Smooth muscle cell (in vitro differentiated cells): Measurements from ENCODE around the gene SLC29A4. TPM values are rescaled to one million over a fixed set of nuclear protein-coding genes. Genes with fewer than 3 reads are reported as not detected.
"Not testable (repeated sequence)": the region's sequence is repeated elsewhere in the genome, so short reads cannot be mapped to it uniquely, and the experiment has no call there.

Experiments
- DNase-seq: peaks from one replicate; lab custom pipeline; 2025; ENCODE audit not compliant: unreplicated experiment; lab: John Stamatoyannopoulos, UW
- H2AFZ ChIP-seq: fragments of 200-600 bp; sonication (generic); 2 replicates; pipeline ENCODE4 v1.6.0; 2016; ENCODE audit warnings: antibody characterized with exemption, low read depth, mild to moderate bottlenecking
- H3F3A ChIP-seq: fragments of 200-600 bp; sonication (generic); 2 replicates; pipeline ENCODE4 v1.6.0; 2017; ENCODE audit warnings: antibody characterized with exemption, low read depth
- H3K27ac ChIP-seq: fragments of 200-600 bp; sonication (generic); 2 replicates; pipeline ENCODE4 v1.5.1; 2016; ENCODE audit warnings: low read depth, mild to moderate bottlenecking
- H3K27me3 ChIP-seq: fragments of 200-600 bp; sonication (generic); 2 replicates; pipeline ENCODE4 v1.6.1; 2016; ENCODE audit warnings: low read depth, mild to moderate bottlenecking
- H3K36me3 ChIP-seq: fragments of 200-600 bp; sonication (generic); 2 replicates; pipeline ENCODE4 v1.5.1; 2016; ENCODE audit warnings: low read depth
- H3K4me1 ChIP-seq: fragments of 200-600 bp; sonication (generic); 2 replicates; pipeline ENCODE4 v1.5.1; 2016; ENCODE audit warnings: low read depth
- H3K4me2 ChIP-seq: fragments of 200-600 bp; sonication (generic); 2 replicates; pipeline ENCODE4 v1.6.0; 2016; ENCODE audit warnings: mild to moderate bottlenecking
- H3K4me3 ChIP-seq: fragments of 200-600 bp; sonication (generic); 2 replicates; pipeline ENCODE4 v1.5.1; 2016; ENCODE audit warnings: mild to moderate bottlenecking
- H3K79me2 ChIP-seq: fragments of 200-600 bp; sonication (generic); 2 replicates; pipeline ENCODE4 v1.6.0; 2016; ENCODE audit warnings: low read depth, mild to moderate bottlenecking
- H3K9ac ChIP-seq: fragments of 200-600 bp; sonication (generic); 2 replicates; pipeline ENCODE4 v1.6.0; 2016; ENCODE audit warnings: low read depth
- H3K9me3 ChIP-seq: fragments of 200-600 bp; sonication (generic); replicated peaks from 2 replicates; pipeline ENCODE4 v1.5.1; 2016; ENCODE audit warnings: low read depth
- H4K20me1 ChIP-seq: fragments of 200-600 bp; sonication (generic); 2 replicates; pipeline ENCODE4 v1.6.0; 2016; ENCODE audit warnings: low read depth
- WGBS: methylation state at CpG from one replicate; pipeline ENCODE4 v1.1.7; 2016; ENCODE audit warnings: low lambda C conversion rate; 5-methylcytosine and 5-hydroxymethylcytosine counted together
- polyA plus RNA-seq: library from polyadenylated mRNA; unstranded; fragments of >200 nt; fragmentation: Nextera tagmentation; extraction: Ambion mirVana; gene quantifications from 2 replicates; pipeline ENCODE4 v1.2.1, GENCODE V29; 2016
- total RNA-seq: library from RNA; depleted of rRNA; stranded (reverse); fragments of >200 nt; gene quantifications from 2 replicates; pipeline ENCODE4 v1.2.3, GENCODE V29; 2014
- TF ChIP-seq, protein P1 (sequence below): fragments of 200-600 bp; sonication (generic); IDR thresholded peaks from 2 replicates; pipeline ENCODE4 v1.5.1; 2017; ENCODE audit warnings: borderline replicate concordance, mild to moderate bottlenecking, antibody characterized with exemption; ENCODE audit not compliant: insufficient read depth, poor library complexity, severe bottlenecking

The SLC29A4 gene
- total and polyA plus RNA-seq, 2 experiments from 2014 or later = 3.7 to 16.6 TPM

DNA sequence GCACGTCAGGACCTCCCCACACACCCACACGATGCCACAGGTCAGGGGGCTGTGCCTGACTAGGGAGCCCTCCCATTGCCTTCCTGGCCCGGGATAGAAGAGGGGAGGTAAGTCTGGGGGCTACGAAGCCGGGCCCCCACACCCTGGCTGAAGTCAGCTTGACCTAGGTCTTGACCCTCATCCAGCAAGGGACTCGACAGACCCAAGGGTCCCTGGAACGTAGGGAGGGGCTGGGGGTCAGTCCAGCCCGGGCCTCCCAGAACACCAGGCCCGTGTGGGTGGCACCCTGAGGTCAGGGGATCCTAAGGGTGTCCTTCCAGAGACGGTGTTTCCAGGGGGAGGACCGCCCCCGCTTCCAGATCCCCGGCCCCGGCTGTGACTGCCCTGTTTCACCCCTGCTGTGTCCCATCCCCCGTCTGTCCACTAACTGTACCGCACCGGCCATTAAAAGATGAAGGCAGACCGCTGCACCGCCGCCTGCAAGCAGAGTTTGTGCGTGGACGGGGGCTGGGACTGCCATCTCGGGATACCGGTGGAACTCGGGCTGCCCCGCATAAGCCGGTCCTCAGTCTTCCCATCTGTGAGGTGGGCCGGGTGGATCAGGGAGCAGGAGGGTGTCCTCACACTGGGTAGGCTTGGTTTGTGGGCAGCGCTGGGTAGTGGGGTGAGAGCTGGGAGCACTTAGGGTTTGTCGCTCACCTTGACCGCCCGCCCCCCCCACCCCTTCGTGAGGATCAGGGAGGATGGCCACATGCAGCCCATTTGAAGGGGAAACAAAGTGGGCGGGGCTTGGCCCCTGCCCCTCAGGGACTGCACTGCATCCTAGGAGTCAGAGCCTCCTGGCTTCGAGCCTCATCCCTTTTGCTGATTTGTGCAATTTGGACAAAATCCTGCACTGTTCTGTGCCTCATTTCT lies 21.1 kb downstream of the SLC29A4 start:
- no peak for DNase-seq
- H3K9ac ChIP-seq = no peak overlapping the region
- no peaks in the 10 kb centered on the region for H3K4me1 ChIP-seq
- H3K27ac ChIP-seq = no peak overlapping the region
- no peak overlapping the region for H3K4me2 ChIP-seq
- no peaks in the 10 kb centered on the region for H3F3A ChIP-seq
- H3K9me3 ChIP-seq = no peaks in the 10 kb centered on the region
- no peak overlapping the region for H3K4me3 ChIP-seq
- H3K27me3 ChIP-seq = no peaks in the 10 kb centered on the region
- H2AFZ ChIP-seq = no peak overlapping the region
- no peaks in the 10 kb centered on the region for H3K36me3 ChIP-seq
- 94% methylated on average over 35 of the region's 35 CpGs for WGBS
- no peaks in the 10 kb centered on the region for H4K20me1 ChIP-seq
- no peaks in the 10 kb centered on the region for H3K79me2 ChIP-seq
- TF ChIP-seq, protein P1, sequence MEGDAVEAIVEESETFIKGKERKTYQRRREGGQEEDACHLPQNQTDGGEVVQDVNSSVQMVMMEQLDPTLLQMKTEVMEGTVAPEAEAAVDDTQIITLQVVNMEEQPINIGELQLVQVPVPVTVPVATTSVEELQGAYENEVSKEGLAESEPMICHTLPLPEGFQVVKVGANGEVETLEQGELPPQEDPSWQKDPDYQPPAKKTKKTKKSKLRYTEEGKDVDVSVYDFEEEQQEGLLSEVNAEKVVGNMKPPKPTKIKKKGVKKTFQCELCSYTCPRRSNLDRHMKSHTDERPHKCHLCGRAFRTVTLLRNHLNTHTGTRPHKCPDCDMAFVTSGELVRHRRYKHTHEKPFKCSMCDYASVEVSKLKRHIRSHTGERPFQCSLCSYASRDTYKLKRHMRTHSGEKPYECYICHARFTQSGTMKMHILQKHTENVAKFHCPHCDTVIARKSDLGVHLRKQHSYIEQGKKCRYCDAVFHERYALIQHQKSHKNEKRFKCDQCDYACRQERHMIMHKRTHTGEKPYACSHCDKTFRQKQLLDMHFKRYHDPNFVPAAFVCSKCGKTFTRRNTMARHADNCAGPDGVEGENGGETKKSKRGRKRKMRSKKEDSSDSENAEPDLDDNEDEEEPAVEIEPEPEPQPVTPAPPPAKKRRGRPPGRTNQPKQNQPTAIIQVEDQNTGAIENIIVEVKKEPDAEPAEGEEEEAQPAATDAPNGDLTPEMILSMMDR = no peak

DNA sequence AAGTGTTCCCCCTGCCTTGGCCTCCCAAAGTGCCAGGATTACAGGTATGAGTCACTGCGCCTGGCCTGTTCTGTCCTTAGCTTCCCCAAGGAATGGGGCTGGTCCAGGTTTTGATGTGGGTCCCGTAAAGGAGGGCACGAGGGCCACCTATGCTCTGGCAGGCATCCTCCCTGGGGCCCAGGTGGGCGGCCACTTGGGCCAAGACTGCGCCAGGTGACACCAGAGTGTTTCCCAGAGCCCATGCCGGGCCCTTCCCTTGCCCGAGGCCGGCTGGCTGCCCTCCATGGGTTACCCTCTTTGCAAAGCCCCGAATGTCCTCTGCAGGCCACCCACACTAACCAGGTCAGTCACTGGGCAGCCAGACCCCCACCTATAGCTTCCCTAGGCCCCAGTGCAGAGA lies 22.3 kb downstream of the SLC29A4 start:
- not testable (repeated sequence) for H3F3A ChIP-seq, H3K27me3 ChIP-seq, H3K79me2 ChIP-seq, H3K4me2 ChIP-seq, H3K36me3 ChIP-seq, H3K27ac ChIP-seq, H4K20me1 ChIP-seq, H2AFZ ChIP-seq, H3K9ac ChIP-seq, H3K4me1 ChIP-seq, H3K9me3 ChIP-seq, H3K4me3 ChIP-seq, DNase-seq
- 92% methylated on average over 9 of the region's 9 CpGs for WGBS

DNA sequence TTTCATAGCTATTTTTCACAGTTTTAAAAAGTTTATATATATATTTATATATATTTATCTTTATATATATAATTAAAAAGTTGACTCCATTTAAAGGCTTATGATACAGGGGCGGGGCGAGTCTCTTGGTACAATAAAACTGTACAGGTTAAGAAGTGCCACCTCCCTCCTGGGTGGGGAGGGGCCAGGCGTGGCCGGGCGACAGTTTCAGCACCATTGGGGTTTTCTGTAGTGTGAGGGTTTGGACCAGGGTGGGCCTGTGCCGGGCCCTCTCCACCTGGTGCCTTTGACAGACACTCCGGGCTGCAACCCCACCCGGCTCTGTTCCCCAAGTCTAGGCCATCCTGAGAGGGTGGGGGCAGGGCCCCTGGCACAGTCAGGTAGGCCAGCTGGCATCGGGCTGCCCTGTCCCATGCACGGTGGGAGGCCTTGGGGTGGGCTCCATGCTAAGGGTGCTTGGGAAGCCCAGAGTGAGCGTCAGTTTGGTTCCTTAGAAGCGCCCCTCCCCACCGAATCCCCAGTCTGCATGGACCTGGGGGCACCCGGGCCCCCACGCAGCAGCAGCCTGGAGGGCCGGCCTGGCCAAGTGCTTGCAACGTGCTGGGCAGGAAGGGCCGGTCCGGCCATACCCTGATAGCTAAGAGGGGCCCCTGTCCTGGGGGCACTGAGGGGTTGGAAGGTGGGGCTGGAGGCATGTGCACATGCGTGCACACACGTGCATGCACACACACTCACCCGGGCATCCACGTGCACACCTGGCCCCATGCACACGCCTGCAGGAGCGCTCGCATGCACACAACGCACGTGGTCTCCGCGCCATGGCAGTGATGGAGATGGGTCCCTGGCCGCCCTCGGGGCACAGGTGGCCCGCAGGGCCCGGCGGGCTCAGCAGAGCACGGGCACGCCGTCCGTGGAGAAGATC lies 24.7 kb downstream of the SLC29A4 start:
- H3K9ac ChIP-seq, DNase-seq, H3K4me3 ChIP-seq, H4K20me1 ChIP-seq, H3K27ac ChIP-seq, H2AFZ ChIP-seq, H3K27me3 ChIP-seq, H3K4me1 ChIP-seq, H3K36me3 ChIP-seq, H3K4me2 ChIP-seq, H3K9me3 ChIP-seq, H3K79me2 ChIP-seq, H3F3A ChIP-seq: not testable (repeated sequence)
- 97% methylated on average over 37 of the region's 39 CpGs for WGBS

DNA sequence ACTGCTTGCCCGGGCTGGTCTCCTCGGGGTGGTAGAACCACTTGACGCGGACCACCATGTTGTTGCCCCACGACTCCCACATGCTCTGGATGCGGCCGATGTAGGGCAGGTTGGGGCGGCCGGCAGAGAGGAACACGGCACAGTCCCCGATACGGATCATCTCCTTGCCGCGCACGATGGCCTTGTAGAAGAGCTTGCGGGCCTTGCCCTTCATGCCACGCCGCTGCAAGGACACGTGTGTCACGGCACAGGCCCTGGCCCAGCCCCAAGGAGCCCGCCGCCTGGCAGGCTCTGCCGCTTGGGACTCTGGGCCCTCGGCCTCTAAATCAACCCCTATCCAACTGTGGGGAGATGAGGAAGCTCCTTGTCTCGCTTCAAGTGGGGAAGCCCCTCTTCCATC lies 26.4 kb downstream of the SLC29A4 start:
- Histone ChIP-seq H4K20me1 (no peaks in the 10 kb centered on the region), H3K9ac (no peak overlapping the region), H3K36me3 (no peaks in the 10 kb centered on the region), H3K27me3 (no peaks in the 10 kb centered on the region), H3K9me3 (no peaks in the 10 kb centered on the region), H3F3A (no peaks in the 10 kb centered on the region), H3K4me2 (no peak overlapping the region), H3K4me3 (no peak overlapping the region), H2AFZ (no peak overlapping the region), H3K4me1 (no peaks in the 10 kb centered on the region), H3K27ac (no peak overlapping the region), H3K79me2 (no peaks in the 10 kb centered on the region)
- TF ChIP-seq, protein P1 = no peak
- 98% methylated on average over 23 of the region's 25 CpGs for whole genome bisulfite sequencing
- no peak for DNase-seq
